Thoracic aorta endothelial cell (primary cell): ENCODE measurements around the gene SLBP. TPM values are rescaled to one million over a fixed set of nuclear protein-coding genes. Genes with fewer than 3 reads are reported as not detected.

Experiments used
- small RNA-seq: library from RNA; depleted of rRNA; stranded (forward); fragments of <200 nt; gene quantifications from one replicate; pipeline ENCODE3, GENCODE V24; 2012
- total RNA-seq: library from RNA; depleted of rRNA; stranded (reverse); fragments of >200 nt; gene quantifications from 2 replicates; pipeline ENCODE4 v1.2.3, GENCODE V29; 2012

The SLBP gene
- 86.2 and 89.0 TPM in 2 replicates for total RNA-seq

DNA sequence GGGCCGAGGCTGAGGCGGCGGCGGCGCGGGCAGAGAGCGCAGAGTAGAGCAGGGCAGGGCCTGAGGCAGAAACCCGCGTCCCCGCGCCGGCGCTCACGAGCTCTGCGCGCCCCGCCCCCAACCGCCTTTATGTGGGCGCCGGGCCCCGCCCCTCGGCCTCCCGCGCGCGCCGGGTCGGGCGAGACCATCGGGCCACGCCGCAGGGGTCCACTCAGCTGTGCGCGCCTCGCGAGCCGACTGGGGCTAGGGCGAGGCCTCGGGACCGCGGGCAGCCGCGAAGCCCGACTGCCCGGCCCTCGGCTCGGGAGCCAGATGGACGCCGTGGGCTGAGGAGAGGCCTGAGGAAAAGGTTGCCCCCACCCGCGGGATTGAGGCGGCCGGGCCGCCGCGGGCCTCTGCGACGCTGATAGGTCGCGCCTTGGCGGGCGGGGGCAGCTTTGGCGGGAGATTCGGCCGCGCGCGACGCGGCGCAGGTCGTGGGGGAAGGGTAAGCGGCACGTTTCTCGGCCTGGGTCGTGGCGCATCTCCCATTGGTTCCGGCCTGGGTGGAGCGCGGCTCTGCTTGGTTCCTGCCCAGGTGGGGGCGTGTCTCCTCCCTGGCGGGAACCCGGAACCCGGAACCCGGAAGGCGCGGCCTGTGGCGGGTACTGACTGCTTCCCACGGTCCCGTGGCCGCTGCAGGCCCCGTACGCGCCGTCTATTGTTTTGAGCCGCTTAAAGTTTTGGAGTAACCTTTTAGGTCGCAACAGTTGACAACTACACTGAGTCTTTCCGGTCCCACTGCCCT, at the start of gene SLBP:
Gene SLBP (minus strand): TSS at position 104 of the 787 bp plus-strand sequence. CDS start 131 bp downstream, outside the sequence.

DNA sequence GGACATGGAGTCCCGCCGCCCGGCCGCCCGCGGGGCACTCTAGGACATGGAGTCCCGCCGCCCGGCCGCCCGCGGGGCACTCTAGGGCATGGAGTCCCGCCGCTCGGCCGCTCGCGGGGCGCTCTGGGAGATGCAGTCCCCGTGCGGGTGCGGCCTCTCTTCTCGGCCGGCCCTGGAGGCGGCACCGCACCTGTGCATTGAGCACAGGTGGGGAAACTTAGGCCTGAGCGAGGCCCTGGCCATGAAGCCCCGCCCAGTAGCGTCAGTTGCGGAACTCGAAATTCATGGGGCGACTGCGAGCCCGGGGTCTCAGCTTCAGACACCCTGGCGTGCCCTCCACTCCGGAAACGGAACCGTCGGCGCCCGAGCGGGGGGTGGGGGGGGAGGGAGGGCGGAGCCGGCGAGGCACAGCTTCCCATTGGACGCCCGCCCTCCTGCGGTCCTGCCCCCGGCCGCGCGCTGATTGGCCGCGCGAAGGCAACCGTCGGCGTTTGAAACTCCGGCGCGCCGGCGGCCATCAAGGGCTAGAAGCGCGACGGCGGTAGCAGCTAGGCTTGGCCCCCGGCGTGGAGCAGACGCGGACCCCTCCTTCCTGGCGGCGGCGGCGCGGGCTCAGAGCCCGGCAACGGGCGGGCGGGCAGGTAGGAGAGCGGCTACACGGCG, 9.0 kb upstream of the SLBP start, which contains the start of the genes TACC3 and TMEM129:
Gene TACC3 (plus strand): TSS at position 519 of the 663 bp plus-strand sequence. CDS start 1,901 bp downstream, outside the sequence.
Gene TMEM129 (minus strand): TSS at position 321 of the 663 bp plus-strand sequence. CDS start 486 bp downstream, outside the sequence.

GRCh38 chr4:1683736-1684505, 28.2 kb downstream of the SLBP start, which contains the start of gene FAM53A:
FAM53A (minus strand) TSS chr4:1684313; CDS start chr4:1668741, 15,572 bp downstream.

Small RNA genes lying within 50 kb of the gene (small RNA-seq; reads per million reads assigned to genes)
- gene RF00019: not detected

Other genes starting within 250 kb of the SLBP start
- gene FAM53A, start 28.0 kb downstream of the SLBP start, total RNA-seq: 1.3 and 1.6 TPM in 2 replicates
- 14.6 and 21.3 TPM in 2 replicates for gene TMEM129, start 9.0 kb upstream of the SLBP start, total RNA-seq
- 37.4 and 49.9 TPM in 2 replicates for gene TACC3, start 9.2 kb upstream of the SLBP start, total RNA-seq
- gene FGFR3, start 81.0 kb upstream of the SLBP start, total RNA-seq: 0.29 and 0.53 TPM in 2 replicates
- gene LETM1, start 143.8 kb upstream of the SLBP start, total RNA-seq: 79.4 and 98.5 TPM in 2 replicates
- gene NSD2, start 159.1 kb upstream of the SLBP start, total RNA-seq: 127 and 148 TPM in 2 replicates